ENCODE data around the gene ICAM1. TPM values are rescaled to one million over a fixed set of nuclear protein-coding genes. Genes with fewer than 3 reads are reported as not detected.
A peak's percentile ranks its signal among the peaks of the same experiment; 100 is the strongest.

The ICAM1 gene
- total RNA-seq, 2 experiments from 2014 or later = 8.0 to 9.0 TPM

- no peak overlapping the region for H3K27ac Mint-ChIP-seq
- H3K27me3 Mint-ChIP-seq = peaks cover 19% of the 10 kb centered on the region
- H3K9me3 Mint-ChIP-seq = no peaks in the 10 kb centered on the region
- no peak overlapping the region for H3K4me3 Mint-ChIP-seq
- peaks cover 50% of the 10 kb centered on the region for H3K4me1 Mint-ChIP-seq
- CTCF ChIA-PET = interaction anchor here (1.0 to 1.6 kb wide), 2 partner anchors 14 to 104 kb away, joined by 3 read pairs; partner anchors contain the start of gene ICAM1
- POLR2A ChIA-PET = no interaction called here
- H3K36me3 Mint-ChIP-seq (ENCODE audit: low read depth) = peaks cover 28% of the 10 kb centered on the region
- DNase-seq = no peak
Observed at GRCh38 chr19:10284065-10284959, 13.4 kb downstream of the ICAM1 start.

- Mint-ChIP-seq H3K9me3 (no peaks in the 10 kb centered on the region), H3K4me1 (peaks cover 49% of the 10 kb centered on the region), H3K36me3 (ENCODE audit: low read depth) (peaks cover 26% of the 10 kb centered on the region), H3K27me3 (peaks cover 22% of the 10 kb centered on the region), H3K27ac (no peak overlapping the region), H3K4me3 (no peak overlapping the region)
- ChIA-PET POLR2A (no interaction called here), CTCF (interaction anchor here (1.6 to 5.9 kb wide), 2 partner anchors 15 to 103 kb away, joined by 3 to 66 read pairs; partner anchors contain the start of gene ICAM1)
- DNase-seq = no peak
Observed at GRCh38 chr19:10284960-10285278, 14.0 kb downstream of the ICAM1 start.

GRCh38 chr19:10285393-10285792 is 14.5 kb downstream of the ICAM1 start:
- Mint-ChIP-seq H3K4me1 (peaks cover 50% of the 10 kb centered on the region), H3K27ac (no peak overlapping the region), H3K9me3 (no peaks in the 10 kb centered on the region)

GRCh38 chr19:10286803-10287737 is 16.1 kb downstream of the ICAM1 start, which contains the start of gene ICAM4:
Gene ICAM4, plus strand, starts transcription at chr19:10286955. Its CDS starts 58 bp downstream, at chr19:10287013.
- ChIA-PET CTCF (interaction anchor here (0.5 to 5.9 kb wide), 11 partner anchors 13 to 222 kb away, joined by 3 to 66 read pairs (median 5); partner anchors contain the start of gene ICAM1), POLR2A (interaction anchor here (0.7 kb wide), 1 partner anchor 16 kb away, joined by 5 read pairs; no protein-coding TSS in a partner anchor)
- peak within 1 kb of the TSS; percentile 48 for H3K4me3 Mint-ChIP-seq
- peaks cover 43% of the 10 kb centered on the region for H3K27me3 Mint-ChIP-seq
- H3K27ac Mint-ChIP-seq = peak within 1 kb of the TSS; percentile 68
- no peaks in the 10 kb centered on the region for H3K9me3 Mint-ChIP-seq
- peaks cover 29% of the 10 kb centered on the region for H3K36me3 Mint-ChIP-seq (ENCODE audit: low read depth)
- peak; percentile 53 for DNase-seq
- H3K4me1 Mint-ChIP-seq = peaks cover 63% of the 10 kb centered on the region

More at GRCh38 chr19:10285393-10285792, 14.5 kb downstream of the ICAM1 start:
- Mint-ChIP-seq H3K27me3 (peaks cover 27% of the 10 kb centered on the region), H3K4me3 (no peak overlapping the region), H3K36me3 (ENCODE audit: low read depth) (peaks cover 26% of the 10 kb centered on the region)
- ChIA-PET POLR2A (no interaction called here), CTCF (interaction anchor here (1.2 to 5.9 kb wide), 4 partner anchors 16 to 131 kb away, joined by 3 to 66 read pairs (median 4); partner anchors contain the start of gene ICAM1)
- no peak for DNase-seq

GRCh38 chr19:10288662-10289166 is 17.8 kb downstream of the ICAM1 start:
- Mint-ChIP-seq H3K36me3 (ENCODE audit: low read depth) (peaks cover 29% of the 10 kb centered on the region), H3K27ac (peak overlapping the region; percentile 25), H3K4me1 (peaks cover 76% of the 10 kb centered on the region), H3K27me3 (peaks cover 60% of the 10 kb centered on the region), H3K4me3 (peak overlapping the region; percentile 52), H3K9me3 (no peaks in the 10 kb centered on the region)
- CTCF ChIA-PET = interaction anchor here (1.0 to 5.9 kb wide), 12 partner anchors 9 to 139 kb away, joined by 3 to 66 read pairs (median 6); partner anchors contain the start of genes ICAM1 and RAVER1
- POLR2A ChIA-PET = no interaction called here
- DNase-seq = peak; percentile 28

GRCh38 chr19:10289167-10289835 is 18.4 kb downstream of the ICAM1 start:
- ChIA-PET POLR2A (interaction anchor here (0.6 kb wide), 1 partner anchor 100 kb away, joined by 4 read pairs; no protein-coding TSS in a partner anchor), CTCF (interaction anchor here (0.5 to 5.9 kb wide), 14 partner anchors 10 to 442 kb away, joined by 3 to 66 read pairs (median 6); partner anchors contain the start of genes CDC37, ICAM1 and RAVER1)
- Mint-ChIP-seq H3K36me3 (ENCODE audit: low read depth) (peaks cover 26% of the 10 kb centered on the region), H3K27me3 (peaks cover 65% of the 10 kb centered on the region), H3K4me1 (peaks cover 78% of the 10 kb centered on the region), H3K4me3 (peak overlapping the region; percentile 52), H3K9me3 (no peaks in the 10 kb centered on the region), H3K27ac (peak overlapping the region; percentile 9)
- DNase-seq = peak; percentile 57

- peak within 1 kb of the TSS; percentile 66 for H3K4me3 Mint-ChIP-seq
- POLR2A ChIA-PET = interaction anchor here (0.6 kb wide), 1 partner anchor 99 kb away, joined by 4 read pairs; no protein-coding TSS in a partner anchor
- CTCF ChIA-PET = interaction anchor here (0.5 to 5.9 kb wide), 13 partner anchors 11 to 442 kb away, joined by 3 to 66 read pairs (median 5); partner anchors contain the start of genes CDC37, ICAM1 and RAVER1
- peaks cover 81% of the 10 kb centered on the region for H3K4me1 Mint-ChIP-seq
- peaks cover 69% of the 10 kb centered on the region for H3K27me3 Mint-ChIP-seq
- peak within 1 kb of the TSS; percentile 74 for H3K27ac Mint-ChIP-seq
- DNase-seq = no peak
- H3K9me3 Mint-ChIP-seq = no peaks in the 10 kb centered on the region
- peaks cover 21% of the 10 kb centered on the region for H3K36me3 Mint-ChIP-seq (ENCODE audit: low read depth)
Observed at GRCh38 chr19:10289836-10290356, 19.0 kb downstream of the ICAM1 start, which contains the start of gene ICAM5. Gene ICAM5, plus strand, starts transcription at chr19:10289952. Its CDS starts 92 bp downstream, at chr19:10290044.

- no peak for DNase-seq
- Mint-ChIP-seq H3K4me1 (peaks cover 77% of the 10 kb centered on the region), H3K36me3 (ENCODE audit: low read depth) (peaks cover 16% of the 10 kb centered on the region), H3K27ac (peak overlapping the region; percentile 74), H3K27me3 (peaks cover 71% of the 10 kb centered on the region), H3K9me3 (no peaks in the 10 kb centered on the region), H3K4me3 (peak overlapping the region; percentile 66)
- POLR2A ChIA-PET = no interaction called here
- CTCF ChIA-PET = interaction anchor here (1.2 to 5.9 kb wide), 3 partner anchors 11 to 143 kb away, joined by 4 to 66 read pairs (median 21); partner anchors contain the start of gene ICAM1
Observed at GRCh38 chr19:10290357-10290875, 19.5 kb downstream of the ICAM1 start.

- Mint-ChIP-seq H3K4me1 (peaks cover 77% of the 10 kb centered on the region), H3K9me3 (no peaks in the 10 kb centered on the region), H3K27ac (peak overlapping the region; percentile 68), H3K36me3 (ENCODE audit: low read depth) (peaks cover 13% of the 10 kb centered on the region), H3K4me3 (peak overlapping the region; percentile 66), H3K27me3 (peaks cover 77% of the 10 kb centered on the region)
- DNase-seq = peak; percentile 46
- CTCF ChIA-PET = interaction anchor here (0.6 to 5.9 kb wide), 7 partner anchors 17 to 291 kb away, joined by 3 to 66 read pairs (median 4); partner anchors contain the start of gene ICAM1
- POLR2A ChIA-PET = interaction anchor here (0.5 to 0.6 kb wide), 2 partner anchors 19 to 22 kb away, joined by 3 read pairs; no protein-coding TSS in a partner anchor
Observed at GRCh38 chr19:10290876-10291553, 20.1 kb downstream of the ICAM1 start.

GRCh38 chr19:10291554-10292205 is 20.8 kb downstream of the ICAM1 start:
- POLR2A ChIA-PET = interaction anchor here (0.5 to 0.6 kb wide), 2 partner anchors 19 to 22 kb away, joined by 3 read pairs; no protein-coding TSS in a partner anchor
- peak overlapping the region; percentile 66 for H3K4me3 Mint-ChIP-seq
- no peak for DNase-seq

More at GRCh38 chr19:10291554-10292205, 20.8 kb downstream of the ICAM1 start:
- Mint-ChIP-seq H3K27ac (peak overlapping the region; percentile 68), H3K36me3 (ENCODE audit: low read depth) (peaks cover 9% of the 10 kb centered on the region), H3K9me3 (no peaks in the 10 kb centered on the region), H3K4me1 (peaks cover 71% of the 10 kb centered on the region), H3K27me3 (peaks cover 79% of the 10 kb centered on the region)
- CTCF ChIA-PET = interaction anchor here (0.5 to 1.5 kb wide), 8 partner anchors 16 to 292 kb away, joined by 3 to 9 read pairs (median 4); no protein-coding TSS in a partner anchor
